Activated CD8-positive, alpha-beta memory T cell treated with anti-CD3 and anti-CD28 coated beads for 24 hours (primary cell): ENCODE data around the gene SAMD11.
A peak's percentile ranks its signal among the peaks of the same experiment; 100 is the strongest.
"Not testable (repeated sequence)": the region's sequence is repeated elsewhere in the genome, so short reads cannot be mapped to it uniquely, and the experiment has no call there.

Experiments
- DNase-seq: peaks from one replicate; pipeline ENCODE4 v3.0.0-alpha.2; 2020

Gene SAMD11

DNA sequence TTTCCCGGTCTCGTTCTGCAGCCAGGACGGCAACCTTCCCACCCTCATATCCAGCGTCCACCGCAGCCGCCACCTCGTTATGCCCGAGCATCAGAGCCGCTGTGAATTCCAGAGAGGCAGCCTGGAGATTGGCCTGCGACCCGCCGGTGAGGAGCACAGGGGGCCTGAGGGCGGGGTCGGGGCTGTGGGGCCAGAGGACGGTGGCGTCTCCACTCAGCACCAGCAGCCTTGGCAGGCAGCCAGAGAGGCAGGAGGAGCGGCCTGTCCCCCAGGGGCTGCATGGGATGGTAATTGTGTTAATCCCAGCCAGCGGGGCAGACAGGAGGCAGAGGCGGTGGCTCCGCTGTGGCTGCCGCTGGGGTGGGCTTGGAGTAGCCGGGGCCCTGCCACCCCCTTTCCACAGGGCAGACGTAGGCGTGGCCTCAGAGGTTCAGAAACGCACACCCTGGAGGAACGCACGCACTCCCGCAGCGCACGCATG lies 12.1 kb downstream of the SAMD11 start:
- DNase-seq, result no peak

DNA sequence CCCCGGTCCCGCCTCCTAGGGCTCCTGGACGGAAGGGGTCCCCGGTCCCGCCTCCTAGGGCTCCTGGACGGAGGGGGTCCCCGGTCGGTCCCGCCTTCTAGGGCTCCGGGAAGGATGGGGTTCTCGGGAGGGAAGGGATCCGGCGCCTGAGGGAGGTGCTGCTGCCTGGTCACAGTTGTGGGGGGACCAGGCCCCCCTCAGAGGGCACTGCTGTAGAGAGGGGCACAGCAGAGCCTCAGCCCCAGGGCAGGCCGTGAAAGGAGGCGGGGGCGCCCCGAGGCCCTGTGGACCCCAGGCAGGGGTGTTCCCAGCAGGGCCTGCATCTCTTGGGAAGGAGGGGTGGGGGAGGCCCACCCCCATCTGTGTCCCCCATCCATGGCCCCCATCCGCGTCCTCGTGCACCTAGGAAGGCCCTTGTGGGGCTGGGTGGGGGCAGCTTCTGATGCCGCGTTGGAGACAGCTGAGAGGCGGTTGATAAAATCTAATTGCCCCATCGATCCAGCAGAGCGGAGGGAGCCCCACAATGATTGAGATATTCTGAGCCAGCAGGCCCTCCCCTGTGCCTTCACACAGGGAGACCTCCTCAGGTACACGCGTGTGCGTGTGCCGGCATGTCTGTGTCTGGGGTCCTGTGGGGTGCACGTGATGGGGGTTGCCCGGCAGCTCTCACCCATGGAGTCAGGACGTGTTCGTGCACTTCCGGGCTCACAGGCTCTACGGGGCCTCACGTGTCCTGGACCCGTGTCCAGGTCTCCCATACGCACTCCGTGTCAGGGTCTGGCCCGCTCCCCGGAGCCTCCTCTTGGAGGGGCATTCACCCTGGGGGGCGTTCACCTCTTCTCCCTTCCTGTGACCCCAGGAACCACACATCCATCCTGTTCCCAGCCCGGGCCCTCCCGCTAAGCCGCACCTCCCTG lies 12.9 kb downstream of the SAMD11 start:
- DNase-seq, result no peak

DNA sequence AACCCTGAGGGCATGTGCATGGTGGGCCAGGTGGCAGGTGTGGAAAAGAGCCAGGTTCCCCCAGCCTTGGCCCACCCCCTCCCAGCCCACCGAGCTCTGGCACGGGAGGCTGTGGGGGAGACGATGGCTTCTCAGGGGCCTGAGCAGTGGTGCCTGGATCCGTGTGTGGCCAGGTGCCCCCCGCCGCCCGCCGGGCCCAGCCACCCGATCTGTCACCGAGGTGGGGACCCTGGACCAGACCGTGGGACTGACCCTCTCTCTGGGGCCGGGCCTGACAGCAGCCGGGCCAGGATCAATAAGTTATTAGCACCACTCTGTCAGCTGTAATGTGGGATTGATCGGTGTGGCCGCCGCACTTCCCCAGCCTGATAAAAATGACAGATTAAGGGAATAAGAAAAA lies 13.8 kb downstream of the SAMD11 start:
- DNase-seq, result no peak

DNA sequence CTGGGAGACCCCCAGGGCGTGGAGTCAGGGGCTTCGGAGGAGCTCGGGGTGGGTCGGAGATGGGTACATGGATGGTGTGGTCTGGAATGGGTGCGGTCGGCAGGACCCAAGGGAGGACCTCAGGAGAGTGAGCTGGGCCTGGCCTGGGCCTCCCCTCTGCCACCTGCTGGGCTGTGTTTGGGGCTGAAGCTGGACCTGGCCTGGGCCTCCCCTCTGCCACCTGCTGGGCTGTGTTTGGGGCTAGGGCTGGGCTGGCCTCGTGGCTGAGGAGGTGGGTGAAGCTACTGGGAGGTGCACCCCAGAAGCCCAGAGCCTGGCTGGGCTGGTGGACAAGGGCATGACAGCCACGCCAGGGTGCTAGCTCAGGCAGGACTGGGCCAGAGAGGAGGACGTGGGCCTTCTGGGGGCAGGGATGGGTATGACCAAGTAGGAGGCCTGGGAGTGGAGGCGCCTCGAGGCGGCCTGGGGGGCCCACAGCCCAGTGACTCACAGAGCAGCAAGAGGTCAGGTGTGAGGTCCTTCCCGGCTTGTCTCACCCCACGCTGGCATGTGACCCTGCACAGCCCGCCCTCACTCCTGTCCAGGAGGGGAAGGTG lies 14.5 kb downstream of the SAMD11 start:
- no peak for DNase-seq

DNA sequence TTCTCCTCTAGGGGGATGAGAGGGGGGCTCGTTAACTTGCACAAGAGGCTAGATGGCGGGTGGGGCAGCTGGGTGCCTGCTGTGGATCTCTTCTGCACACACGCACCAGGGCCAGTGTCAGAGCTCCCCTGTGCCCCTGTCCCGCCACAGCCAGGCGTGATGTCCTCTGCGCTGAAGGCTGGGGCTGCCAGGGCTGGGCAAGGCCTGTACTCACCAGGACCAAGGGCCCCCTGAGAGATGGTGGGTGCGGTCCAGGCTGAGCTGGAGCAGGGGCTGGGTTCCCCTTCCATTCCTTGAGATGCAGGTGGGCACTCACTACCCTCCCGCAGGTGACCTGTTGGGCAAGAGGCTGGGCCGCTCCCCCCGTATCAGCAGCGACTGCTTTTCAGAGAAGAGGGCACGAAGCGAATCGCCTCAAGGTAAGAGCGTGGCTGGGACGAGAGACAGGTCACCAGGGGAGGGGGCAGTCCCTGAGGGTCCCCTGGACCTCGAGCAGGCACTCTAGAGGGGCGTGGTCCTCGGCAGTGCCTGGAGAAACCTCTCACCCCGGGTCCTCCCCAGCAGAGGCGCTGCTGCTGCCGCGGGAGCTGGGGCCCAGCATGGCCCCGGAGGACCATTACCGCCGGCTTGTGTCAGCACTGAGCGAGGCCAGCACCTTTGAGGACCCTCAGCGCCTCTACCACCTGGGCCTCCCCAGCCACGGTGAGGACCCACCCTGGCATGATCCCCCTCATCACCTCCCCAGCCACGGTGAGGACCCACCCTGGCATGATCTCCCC lies 15.2 kb downstream of the SAMD11 start:
- DNase-seq, result no peak

DNA sequence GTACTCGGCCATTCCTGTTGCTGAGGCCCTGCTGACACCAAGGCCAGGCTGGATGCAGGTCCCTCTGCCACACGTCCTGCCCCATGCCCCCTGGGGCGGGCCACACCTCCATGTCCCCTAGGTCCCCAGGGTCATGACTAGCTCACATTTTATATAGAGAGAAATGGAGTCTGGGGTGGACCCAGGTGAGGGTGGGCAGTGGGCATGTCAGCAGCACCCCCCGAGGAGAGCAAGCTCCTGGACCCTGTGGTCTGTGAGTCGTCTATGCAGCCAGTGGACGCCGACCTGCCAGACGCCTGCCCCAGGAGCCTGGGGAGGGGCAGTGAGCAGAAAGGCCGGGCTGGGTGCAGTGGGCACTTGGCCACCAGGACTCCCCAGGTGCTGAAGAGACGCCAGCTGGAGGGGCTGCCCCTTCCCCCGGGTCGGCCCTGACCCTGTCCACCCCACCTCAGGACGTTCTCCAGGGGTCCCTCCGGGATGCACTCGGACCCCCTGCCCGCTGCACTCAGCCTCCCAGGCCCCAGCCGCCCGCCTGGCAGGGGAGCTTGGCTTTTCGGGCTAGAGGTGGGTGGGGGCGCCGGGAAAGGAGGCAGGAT lies 15.9 kb downstream of the SAMD11 start:
- DNase-seq, result no peak

DNA sequence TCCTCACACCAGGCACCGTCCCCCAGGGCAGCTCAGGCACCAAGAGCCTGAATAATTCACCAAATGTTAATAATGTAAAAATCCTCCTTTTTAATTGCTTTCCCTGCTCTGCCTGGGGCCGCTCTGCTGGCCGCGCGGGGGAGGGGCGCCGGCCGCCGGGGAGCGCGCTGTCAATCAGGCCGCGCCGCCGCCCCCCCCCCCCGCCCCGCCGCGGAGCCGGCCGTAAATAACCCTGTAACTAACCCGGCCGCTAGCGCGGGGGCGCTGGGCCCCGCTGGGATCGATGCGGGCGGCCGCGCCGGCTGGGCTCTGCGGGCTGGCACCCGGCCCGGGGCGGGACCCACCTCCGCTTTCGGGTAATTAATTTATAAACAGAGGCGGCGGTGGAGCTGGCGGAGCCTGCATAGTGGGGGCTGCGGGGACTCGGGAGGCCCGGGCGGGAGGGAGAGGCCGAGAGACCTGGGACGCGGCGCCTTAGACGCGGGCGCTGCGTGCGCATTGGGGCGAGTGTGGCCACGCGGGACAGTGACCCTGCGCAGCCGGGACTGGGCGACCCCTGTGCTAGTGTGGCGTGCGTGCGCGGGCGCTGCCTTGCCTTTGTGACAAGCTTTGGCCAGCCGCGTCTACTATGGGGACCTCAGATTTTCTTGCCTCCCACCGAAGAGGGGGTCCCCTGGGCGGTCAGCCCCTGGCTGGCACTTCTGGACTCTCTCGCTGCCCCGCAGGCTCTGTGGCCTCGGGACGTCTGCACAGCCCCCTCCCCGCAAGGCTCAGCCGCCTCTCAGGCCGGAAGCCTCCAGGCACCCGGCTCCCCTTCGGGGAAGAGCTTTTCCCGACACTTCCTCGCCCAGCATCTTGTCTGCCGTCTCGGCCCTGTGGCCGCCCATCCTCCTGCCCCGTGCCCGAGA lies 16.6 kb downstream of the SAMD11 start:
- DNase-seq, result peak; percentile 73

DNA sequence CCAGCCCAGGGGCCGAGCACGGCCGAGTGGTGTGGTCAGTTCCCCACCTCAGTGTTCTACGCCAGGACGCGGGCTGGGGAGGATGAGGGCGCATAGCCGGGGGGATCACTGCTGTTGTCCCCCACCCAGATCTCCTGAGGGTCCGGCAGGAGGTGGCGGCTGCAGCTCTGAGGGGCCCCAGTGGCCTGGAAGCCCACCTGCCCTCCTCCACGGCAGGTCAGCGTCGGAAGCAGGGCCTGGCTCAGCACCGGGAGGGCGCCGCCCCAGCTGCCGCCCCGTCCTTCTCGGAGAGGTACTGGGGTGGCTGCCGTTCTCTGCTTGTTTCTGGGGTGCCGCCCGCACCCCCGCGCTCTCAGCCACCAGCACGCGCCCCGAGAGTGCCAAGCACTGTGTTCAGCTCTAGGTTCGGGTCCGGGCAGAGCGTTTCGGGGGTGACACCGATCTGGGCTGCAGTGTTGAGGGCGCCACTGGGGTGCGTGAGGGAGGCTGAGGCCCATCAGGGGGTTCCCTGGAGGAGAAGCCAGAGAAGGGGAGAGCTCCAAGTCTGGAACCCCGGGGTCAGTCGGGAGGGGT lies 17.4 kb downstream of the SAMD11 start:
- DNase-seq, result no peak

DNA sequence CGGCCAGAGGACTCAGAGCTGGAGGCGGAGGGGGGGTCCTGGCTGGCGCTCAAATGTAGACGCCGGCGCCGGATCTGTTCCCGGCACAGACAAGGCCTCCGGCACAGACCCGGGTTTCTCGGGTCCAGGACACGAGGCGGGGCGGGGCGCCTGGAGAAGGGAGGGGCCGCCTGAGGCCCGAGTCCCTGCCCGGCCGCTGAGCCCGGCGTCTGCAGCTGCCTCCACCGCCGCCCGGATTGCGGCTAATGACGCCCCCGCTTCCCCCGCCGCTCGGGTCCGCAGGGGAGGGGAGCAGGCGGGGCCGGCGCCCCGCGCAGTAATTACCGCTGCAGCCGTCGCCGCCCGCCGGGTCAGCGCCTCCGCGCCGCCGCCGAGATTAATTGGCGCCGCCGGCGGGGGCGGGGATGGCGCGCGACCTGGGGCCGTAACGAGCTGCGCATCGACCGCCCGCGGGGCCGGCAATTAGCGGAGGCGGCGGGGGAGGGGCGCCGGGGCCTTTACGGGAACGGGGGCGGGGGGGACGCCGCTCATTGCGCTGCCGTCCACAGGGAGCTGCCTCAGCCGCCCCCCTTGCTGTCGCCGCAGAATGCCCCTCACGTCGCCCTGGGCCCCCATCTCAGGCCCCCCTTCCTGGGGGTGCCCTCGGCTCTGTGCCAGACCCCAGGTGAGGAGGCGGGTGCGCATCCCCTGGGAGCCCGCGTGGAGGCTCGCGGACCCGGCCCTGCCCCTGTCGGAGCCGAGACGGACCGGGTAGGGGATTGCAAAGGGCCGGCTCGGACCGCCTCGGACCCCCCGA lies 18.1 kb downstream of the SAMD11 start:
- no peak for DNase-seq

DNA sequence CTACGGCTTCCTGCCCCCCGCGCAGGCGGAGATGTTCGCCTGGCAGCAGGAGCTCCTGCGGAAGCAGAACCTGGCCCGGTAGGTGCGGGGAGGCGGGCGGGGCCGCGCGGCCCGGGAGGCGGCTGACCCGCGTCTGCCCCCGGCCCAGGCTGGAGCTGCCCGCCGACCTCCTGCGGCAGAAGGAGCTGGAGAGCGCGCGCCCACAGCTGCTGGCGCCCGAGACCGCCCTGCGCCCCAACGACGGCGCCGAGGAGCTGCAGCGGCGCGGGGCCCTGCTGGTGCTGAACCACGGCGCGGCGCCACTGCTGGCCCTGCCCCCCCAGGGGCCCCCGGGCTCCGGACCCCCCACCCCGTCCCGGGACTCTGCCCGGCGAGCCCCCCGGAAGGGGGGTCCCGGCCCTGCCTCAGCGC lies 18.7 kb downstream of the SAMD11 start:
- no peak for DNase-seq

DNA sequence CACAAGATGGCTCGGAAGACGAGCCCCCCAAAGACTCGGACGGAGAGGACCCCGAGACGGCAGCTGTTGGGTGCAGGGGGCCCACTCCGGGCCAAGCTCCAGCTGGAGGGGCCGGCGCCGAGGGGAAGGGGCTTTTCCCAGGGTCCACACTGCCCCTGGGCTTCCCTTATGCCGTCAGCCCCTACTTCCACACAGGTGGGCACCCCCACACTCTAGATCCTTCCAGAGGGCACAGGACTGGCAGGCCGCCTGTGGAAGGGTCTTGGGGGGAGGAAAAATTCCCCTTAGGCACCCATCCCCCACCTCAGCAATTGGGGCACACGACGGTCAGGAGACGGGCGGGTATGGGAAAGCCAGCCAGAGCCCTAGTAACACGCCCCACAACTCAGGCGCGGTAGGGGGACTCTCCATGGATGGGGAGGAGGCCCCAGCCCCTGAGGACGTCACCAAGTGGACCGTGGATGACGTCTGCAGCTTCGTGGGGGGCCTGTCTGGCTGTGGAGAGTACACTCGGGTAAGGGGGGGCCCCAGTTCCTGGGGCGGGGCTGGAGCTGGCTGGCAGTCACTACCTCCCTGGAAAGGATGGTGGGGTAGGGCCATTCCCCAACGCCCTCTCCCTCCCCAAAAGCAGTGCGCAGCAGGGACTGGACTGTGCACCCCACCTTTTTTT lies 19.3 kb downstream of the SAMD11 start:
- DNase-seq, result no peak

DNA sequence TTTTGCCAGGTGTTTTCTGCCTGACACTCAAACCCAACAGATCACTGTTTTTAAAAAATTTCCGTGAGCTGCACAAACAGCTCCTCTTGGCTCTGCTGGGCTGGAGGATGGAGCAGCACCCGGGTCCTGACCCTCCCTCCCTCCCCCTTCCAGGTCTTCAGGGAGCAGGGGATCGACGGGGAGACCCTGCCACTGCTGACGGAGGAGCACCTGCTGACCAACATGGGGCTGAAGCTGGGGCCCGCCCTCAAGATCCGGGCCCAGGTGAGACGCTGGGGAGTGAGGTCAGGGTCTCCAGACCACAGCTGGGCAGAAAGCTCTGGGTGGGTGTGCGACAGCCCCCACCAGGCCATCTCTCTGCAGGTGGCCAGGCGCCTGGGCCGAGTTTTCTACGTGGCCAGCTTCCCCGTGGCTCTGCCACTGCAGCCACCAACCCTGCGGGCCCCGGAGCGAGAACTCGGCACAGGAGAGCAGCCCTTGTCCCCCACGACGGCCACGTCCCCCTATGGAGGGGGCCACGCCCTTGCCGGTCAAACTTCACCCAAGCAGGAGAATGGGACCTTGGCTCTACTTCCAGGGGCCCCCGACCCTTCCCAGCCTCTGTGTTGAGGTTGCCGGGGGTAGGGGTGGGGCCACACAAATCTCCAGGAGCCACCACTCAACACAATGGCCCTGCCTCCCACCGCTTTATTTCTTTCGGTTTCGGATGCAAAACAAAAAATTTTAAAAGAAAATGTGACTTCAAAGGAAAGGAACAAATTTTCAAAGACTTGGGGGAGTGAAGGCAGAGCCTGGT lies 20.0 kb downstream of the SAMD11 start:
- DNase-seq, result no peak

DNA sequence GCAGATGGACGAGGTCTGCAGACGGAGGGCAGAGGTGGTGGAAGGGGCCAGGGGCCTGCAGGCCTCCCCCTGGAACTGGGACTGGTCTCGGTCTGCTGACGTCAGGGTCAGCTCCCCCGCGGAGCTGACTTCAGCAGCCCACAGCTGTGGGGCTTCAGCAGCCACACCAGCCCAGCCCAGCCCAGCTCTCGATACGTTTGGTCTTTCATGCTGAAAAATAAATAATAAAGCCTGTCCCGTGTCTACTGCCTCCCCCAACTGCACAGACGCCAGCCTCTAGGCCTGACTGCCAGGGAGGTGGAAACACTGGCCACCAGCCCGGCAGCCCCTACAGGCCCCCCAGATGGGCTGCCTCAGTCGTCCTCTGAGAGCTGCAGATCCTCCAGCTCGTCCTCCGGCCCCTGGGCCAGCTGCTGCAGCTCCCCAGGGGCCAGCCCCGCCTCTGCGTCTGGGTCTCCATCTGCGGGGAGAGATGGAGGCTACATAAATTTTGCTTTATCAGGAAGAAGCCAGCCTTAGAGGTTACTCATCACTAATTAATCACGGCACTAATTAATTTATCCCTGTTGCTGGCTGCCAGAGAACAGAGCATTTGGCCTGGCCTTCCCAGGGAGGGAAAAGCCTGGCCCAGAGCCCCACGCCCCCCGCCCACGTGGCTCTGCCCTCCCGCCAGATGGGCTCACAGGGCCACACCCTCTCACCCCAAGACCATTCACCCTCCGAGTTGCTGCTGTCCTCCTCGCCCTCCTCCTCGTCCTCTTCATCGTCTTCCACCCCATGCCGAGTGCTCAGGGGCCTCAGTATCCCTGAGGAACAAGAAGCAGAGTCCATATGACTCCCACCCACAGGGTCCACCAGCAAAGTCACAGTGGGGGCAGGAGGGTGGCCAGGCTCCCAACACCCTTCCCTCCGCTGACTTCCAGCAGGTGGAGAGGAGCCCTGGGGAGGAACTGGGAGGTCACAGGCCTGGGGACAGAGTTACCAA lies 20.9 kb downstream of the SAMD11 start:
- no peak for DNase-seq

DNA sequence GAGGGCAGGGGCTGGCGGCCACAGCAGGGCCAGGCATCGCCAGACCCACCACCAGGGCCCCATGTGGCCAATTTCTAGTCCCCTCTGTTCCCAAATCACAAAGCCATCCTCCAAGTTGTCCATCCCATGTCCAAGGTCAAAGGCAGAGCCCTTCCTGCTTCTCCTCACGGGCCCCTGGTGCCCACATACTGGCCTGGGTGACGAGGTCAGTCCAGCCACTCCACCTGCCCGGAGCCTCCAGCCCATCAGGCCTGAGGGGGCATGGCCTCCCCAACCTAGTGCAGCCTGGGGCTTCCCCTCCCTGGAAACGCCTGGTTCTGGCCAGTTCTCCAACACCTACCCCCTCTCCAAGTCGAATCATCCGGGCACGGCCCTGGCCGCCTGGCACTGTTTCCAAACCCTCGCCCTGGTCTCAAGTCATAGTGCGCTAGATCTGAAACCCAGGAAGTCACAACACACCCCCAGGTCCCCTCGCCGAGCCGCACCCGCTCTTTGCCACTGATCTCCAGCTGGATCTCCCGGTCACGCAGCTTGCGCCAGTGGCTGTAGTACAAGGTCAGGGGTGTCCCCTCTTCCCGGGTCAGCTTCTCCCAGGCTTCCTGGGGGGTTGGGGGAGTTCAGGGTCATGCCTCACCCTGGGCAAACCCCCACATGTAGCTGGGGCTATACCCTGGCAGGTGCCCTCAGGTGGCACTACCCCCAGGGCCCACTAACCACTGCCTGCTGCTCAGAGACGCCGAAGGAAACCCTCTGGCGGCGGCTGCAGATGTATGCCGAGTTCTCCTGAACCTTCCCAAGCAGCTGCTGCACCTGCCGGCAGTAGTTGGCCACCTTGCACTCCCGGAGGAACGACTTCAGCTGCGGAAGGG lies 22.2 kb downstream of the SAMD11 start:
- DNase-seq, result no peak

DNA sequence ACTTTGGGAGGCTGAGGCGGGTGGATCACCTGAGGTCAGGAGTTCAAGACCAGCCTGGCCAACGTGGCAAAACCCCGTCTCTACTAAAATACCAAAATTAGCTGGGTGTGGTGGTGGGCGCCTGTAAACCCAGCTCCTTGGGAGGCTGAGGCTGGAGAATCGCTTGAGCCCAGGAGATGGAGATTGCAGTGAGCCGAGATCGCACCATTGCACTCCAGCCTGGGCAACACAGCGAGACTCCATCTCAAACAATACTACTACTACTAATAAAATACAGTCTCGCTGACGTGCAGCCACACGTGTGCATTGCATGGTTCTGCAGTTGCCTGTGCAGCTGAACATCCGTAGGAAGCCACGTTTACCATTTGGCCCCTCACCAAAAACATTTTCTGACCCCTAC lies 23.1 kb downstream of the SAMD11 start:
- not testable (repeated sequence) for DNase-seq

DNA sequence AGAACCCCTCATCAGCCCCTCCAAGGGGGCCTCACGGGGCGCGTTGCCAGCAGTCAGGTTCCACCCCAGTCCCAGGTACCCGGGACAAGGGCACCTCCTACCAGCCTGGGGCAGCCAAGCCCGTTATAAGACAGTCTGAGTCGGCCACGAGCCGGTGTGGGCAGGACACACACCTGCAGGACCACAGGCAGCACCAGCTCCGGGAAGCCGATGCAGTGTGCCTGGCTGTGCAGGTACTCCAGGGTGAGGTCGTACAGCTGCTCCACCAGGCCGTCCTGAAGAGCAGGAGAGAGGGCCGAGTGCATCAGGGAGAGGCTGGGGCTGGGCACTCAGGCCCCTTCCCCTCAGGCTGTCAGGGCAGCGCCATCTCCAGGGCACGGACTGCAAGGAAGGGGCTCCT lies 24.2 kb downstream of the SAMD11 start:
- no peak for DNase-seq

DNA sequence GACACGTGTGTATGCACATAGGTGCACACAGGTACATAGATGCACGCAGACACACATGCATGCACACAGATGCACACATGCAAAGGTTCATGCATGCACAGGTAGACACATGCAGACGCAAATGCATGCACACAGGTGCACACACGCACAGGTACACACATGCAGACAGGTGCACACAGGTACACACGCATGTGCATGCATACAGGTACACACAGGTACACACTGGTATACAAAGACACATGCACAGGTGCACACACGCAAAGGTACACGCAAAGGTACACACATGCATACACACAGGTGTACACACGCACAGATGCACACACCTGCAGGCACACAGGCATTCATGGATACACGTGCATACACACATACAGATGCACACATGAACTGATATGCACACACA lies 26.5 kb downstream of the SAMD11 start:
- DNase-seq, result no peak
